Measurements from ENCODE around the gene ALDH8A1. TPM values are rescaled to one million over a fixed set of nuclear protein-coding genes. Genes with fewer than 3 reads are reported as not detected.

ALDH8A1 gene
- total RNA-seq, 1 donor from 2014 or later: 0.15 TPM

DNA sequence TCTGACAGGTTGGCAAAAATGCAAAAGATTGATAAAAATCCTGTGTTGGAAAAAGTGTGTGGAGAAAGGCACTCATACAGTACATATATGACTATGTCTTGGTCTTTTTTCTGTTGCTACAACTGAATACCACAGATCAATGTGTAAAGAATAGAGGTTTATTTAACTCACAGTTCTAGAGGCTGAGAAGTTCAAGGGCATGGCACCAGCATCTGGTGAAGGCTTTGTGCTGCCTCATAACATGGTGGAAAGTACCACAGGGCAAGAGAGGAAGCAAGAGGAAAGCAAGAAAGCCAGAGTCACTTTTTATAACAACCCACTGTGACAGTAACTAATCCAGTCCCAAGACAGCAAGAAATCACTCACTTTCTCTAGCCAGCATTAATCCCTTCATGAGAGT lies 57.5 kb downstream of the ALDH8A1 start:
- no peaks in the 10 kb centered on the region for H3K9me3 Mint-ChIP-seq (ENCODE audit: unreplicated experiment)
- TF ChIP-seq CTCF (IDR thresholded peaks at IDR 0.05; ENCODE audit: unreplicated experiment): no peak
- no peak overlapping the region for H3K4me3 Mint-ChIP-seq (ENCODE audit: unreplicated experiment)
- peaks cover 2% of the 10 kb centered on the region for H3K27me3 Mint-ChIP-seq (ENCODE audit: unreplicated experiment)
- DNase-seq (ENCODE audit: low spot score): no peak
- H3K4me1 Mint-ChIP-seq (ENCODE audit: unreplicated experiment): no peaks in the 10 kb centered on the region
- no peaks in the 10 kb centered on the region for H3K36me3 Mint-ChIP-seq (ENCODE audit: low read depth, unreplicated experiment)
- no peak overlapping the region for H3K27ac Mint-ChIP-seq (ENCODE audit: unreplicated experiment)

- Mint-ChIP-seq H3K4me3 (ENCODE audit: unreplicated experiment) (no peak overlapping the region), H3K27ac (ENCODE audit: unreplicated experiment) (no peak overlapping the region), H3K36me3 (ENCODE audit: low read depth, unreplicated experiment) (no peaks in the 10 kb centered on the region), H3K9me3 (ENCODE audit: unreplicated experiment) (no peaks in the 10 kb centered on the region), H3K4me1 (ENCODE audit: unreplicated experiment) (no peaks in the 10 kb centered on the region), H3K27me3 (ENCODE audit: unreplicated experiment) (peaks cover 2% of the 10 kb centered on the region)
- no peak for DNase-seq (ENCODE audit: low spot score)
- no peak for TF ChIP-seq CTCF (IDR thresholded peaks at IDR 0.05; ENCODE audit: unreplicated experiment)
Observed at GRCh38 chr6:134891633-134892032, 58.3 kb downstream of the ALDH8A1 start.

DNA sequence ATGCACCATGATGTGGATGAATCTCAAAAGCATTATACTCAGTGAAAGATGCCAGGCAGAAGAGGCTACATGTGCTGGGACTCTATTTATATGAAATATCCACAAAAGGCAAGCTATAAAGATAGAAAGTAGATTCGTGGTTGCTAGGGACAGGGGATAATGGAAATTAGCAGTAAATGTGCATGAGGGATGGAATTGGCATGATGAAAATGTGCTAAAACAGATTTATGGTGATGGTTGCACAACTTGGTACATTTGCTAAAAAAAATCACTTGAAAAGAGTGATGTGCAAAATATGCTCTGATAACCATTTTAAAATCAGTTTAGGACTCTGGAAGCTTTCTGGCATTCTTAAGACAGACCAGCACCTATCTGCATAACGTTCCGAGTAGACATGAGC lies 61.6 kb downstream of the ALDH8A1 start:
- no peak for TF ChIP-seq CTCF (IDR thresholded peaks at IDR 0.05; ENCODE audit: unreplicated experiment)
- Mint-ChIP-seq H3K27ac (ENCODE audit: unreplicated experiment) (no peak overlapping the region), H3K4me3 (ENCODE audit: unreplicated experiment) (no peak overlapping the region), H3K9me3 (ENCODE audit: unreplicated experiment) (no peaks in the 10 kb centered on the region), H3K27me3 (ENCODE audit: unreplicated experiment) (peaks cover 2% of the 10 kb centered on the region), H3K36me3 (ENCODE audit: low read depth, unreplicated experiment) (no peaks in the 10 kb centered on the region), H3K4me1 (ENCODE audit: unreplicated experiment) (peaks cover 4% of the 10 kb centered on the region)
- no peak for DNase-seq (ENCODE audit: low spot score)

GRCh38 chr6:134884752-134885151 lies 65.1 kb downstream of the ALDH8A1 start:
- peaks cover 2% of the 10 kb centered on the region for H3K27me3 Mint-ChIP-seq (ENCODE audit: unreplicated experiment)
- no peaks in the 10 kb centered on the region for H3K9me3 Mint-ChIP-seq (ENCODE audit: unreplicated experiment)
- TF ChIP-seq CTCF (IDR thresholded peaks at IDR 0.05; ENCODE audit: unreplicated experiment): no peak
- DNase-seq (ENCODE audit: low spot score): no peak
- peaks cover 7% of the 10 kb centered on the region for H3K4me1 Mint-ChIP-seq (ENCODE audit: unreplicated experiment)
- no peaks in the 10 kb centered on the region for H3K36me3 Mint-ChIP-seq (ENCODE audit: low read depth, unreplicated experiment)
- H3K27ac Mint-ChIP-seq (ENCODE audit: unreplicated experiment): no peak overlapping the region
- H3K4me3 Mint-ChIP-seq (ENCODE audit: unreplicated experiment): no peak overlapping the region

- H3K9me3 Mint-ChIP-seq (ENCODE audit: unreplicated experiment): no peaks in the 10 kb centered on the region
- no peak for TF ChIP-seq CTCF (IDR thresholded peaks at IDR 0.05; ENCODE audit: unreplicated experiment)
- peaks cover 7% of the 10 kb centered on the region for H3K4me1 Mint-ChIP-seq (ENCODE audit: unreplicated experiment)
- H3K27me3 Mint-ChIP-seq (ENCODE audit: unreplicated experiment): no peaks in the 10 kb centered on the region
- H3K4me3 Mint-ChIP-seq (ENCODE audit: unreplicated experiment): no peak overlapping the region
- H3K27ac Mint-ChIP-seq (ENCODE audit: unreplicated experiment): no peak overlapping the region
- H3K36me3 Mint-ChIP-seq (ENCODE audit: low read depth, unreplicated experiment): no peaks in the 10 kb centered on the region
- DNase-seq (ENCODE audit: low spot score): no peak
Observed at GRCh38 chr6:134883314-134883713, 66.6 kb downstream of the ALDH8A1 start.

Data from endothelial cell (in vitro differentiated cells).